Endothelial cell (in vitro differentiated cells): ENCODE data around the gene HDAC8. TPM values are rescaled to one million over a fixed set of nuclear protein-coding genes. Genes with fewer than 3 reads are reported as not detected.

Experiments
- DNase-seq: peaks from one replicate; pipeline ENCODE4 v3.0.0; 2021; ENCODE audit warnings: low spot score
- H3K27ac Mint-ChIP-seq: one replicate; pipeline ENCODE4 v1.8.0; 2021; ENCODE audit warnings: mixed read lengths, inconsistent platforms; ENCODE audit not compliant: unreplicated experiment
- H3K27me3 Mint-ChIP-seq: one replicate; pipeline ENCODE4 v1.8.0; 2021; ENCODE audit warnings: mild to moderate bottlenecking, moderate library complexity, mixed read lengths, inconsistent platforms; ENCODE audit not compliant: unreplicated experiment
- H3K36me3 Mint-ChIP-seq: one replicate; pipeline ENCODE4 v1.8.0; 2021; ENCODE audit warnings: mild to moderate bottlenecking, low read depth, mixed read lengths, inconsistent platforms; ENCODE audit not compliant: unreplicated experiment
- H3K4me1 Mint-ChIP-seq: one replicate; pipeline ENCODE4 v1.8.0; 2021; ENCODE audit warnings: mild to moderate bottlenecking, mixed read lengths, inconsistent platforms; ENCODE audit not compliant: unreplicated experiment
- H3K4me3 Mint-ChIP-seq: one replicate; pipeline ENCODE4 v1.8.0; 2021; ENCODE audit warnings: mild to moderate bottlenecking, mixed read lengths, inconsistent platforms; ENCODE audit not compliant: unreplicated experiment
- H3K9me3 Mint-ChIP-seq: one replicate; pipeline ENCODE4 v1.8.0; 2021; ENCODE audit warnings: mixed read lengths, inconsistent platforms; ENCODE audit not compliant: unreplicated experiment
- long read RNA-seq: library from polyadenylated mRNA; unstranded; transcript quantifications from one replicate; pipeline ENCODE4 v2.0.0, GENCODE V29; 2020; ENCODE audit not compliant: unreplicated experiment
- total RNA-seq: library from RNA; stranded (reverse); fragmentation: NEBNext Ultra II Directional; extraction: Animal tissue kit (Norgen Biotek cat#: 25700); gene quantifications from one replicate; pipeline ENCODE4 v1.2.1, GENCODE V29; 2021; ENCODE audit not compliant: unreplicated experiment
- TF ChIP-seq, protein P1 (sequence below): fragments of 200-600 bp; sonication (generic); IDR thresholded peaks from one replicate; pipeline ENCODE4 v1.5.0; 2021; ENCODE audit warnings: antibody characterized with exemption; ENCODE audit not compliant: unreplicated experiment

The HDAC8 gene
- total RNA-seq: 29.4 TPM
- long read RNA-seq, transcript HDAC8-207 (11 exons, 2,110 nt): major isoform, 7 of 13 reads
- long read RNA-seq, partial matches to known transcripts: 0 of 13 reads
- long read RNA-seq, other reads (novel, unspliced or antisense): 3 of 13 reads

DNA sequence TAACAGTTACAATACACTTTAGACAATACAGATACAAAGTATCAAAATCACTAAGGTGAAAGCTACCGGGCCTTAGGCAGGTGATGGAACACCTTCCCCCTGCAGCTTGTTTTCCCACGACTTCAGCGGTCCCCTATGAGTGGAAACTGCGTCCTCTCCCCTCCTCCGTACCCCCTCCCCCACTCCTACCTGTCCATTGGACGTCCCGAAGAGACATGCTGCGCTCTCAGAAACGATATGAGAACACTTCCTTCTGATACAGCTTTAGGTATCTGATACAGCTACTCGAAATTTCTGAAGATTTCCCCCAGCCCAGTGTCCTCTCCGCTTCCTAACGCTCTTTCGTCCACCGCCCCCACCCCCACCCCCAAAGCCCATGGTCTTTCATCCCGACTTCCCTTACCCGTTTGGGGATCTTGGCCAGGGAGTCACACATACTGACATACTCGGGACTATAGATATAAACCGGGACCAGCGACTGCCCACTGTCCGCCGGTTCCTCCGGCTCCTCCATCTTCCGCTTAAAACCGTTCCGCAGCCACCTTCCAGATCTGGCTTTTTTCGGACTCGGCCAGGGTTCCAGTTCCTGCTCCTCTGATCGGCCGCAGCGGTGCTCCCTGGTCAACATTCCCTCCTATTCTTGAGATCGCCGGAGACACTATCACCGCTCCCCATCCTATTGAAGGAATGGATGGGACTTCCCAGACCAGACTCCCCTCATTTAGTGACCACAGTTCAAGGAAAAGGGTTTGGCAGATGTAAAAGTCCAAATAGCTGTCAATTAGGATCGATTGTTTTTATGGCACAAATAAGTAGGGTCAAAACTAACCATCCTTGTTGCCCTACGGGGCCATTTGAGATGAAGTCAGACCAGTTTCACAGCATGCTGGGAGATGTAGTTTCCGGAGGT lies at the start of gene HDAC8:
Gene HDAC8, minus strand, starts transcription at position 596 of the 910 bp plus-strand sequence. Its CDS starts 82 bp downstream, at position 514.
- peaks cover 10% of the 10 kb centered on the region for H3K4me1 Mint-ChIP-seq
- peak; percentile 43 for DNase-seq
- H3K4me3 Mint-ChIP-seq: peak within 1 kb of the TSS; percentile 96

DNA sequence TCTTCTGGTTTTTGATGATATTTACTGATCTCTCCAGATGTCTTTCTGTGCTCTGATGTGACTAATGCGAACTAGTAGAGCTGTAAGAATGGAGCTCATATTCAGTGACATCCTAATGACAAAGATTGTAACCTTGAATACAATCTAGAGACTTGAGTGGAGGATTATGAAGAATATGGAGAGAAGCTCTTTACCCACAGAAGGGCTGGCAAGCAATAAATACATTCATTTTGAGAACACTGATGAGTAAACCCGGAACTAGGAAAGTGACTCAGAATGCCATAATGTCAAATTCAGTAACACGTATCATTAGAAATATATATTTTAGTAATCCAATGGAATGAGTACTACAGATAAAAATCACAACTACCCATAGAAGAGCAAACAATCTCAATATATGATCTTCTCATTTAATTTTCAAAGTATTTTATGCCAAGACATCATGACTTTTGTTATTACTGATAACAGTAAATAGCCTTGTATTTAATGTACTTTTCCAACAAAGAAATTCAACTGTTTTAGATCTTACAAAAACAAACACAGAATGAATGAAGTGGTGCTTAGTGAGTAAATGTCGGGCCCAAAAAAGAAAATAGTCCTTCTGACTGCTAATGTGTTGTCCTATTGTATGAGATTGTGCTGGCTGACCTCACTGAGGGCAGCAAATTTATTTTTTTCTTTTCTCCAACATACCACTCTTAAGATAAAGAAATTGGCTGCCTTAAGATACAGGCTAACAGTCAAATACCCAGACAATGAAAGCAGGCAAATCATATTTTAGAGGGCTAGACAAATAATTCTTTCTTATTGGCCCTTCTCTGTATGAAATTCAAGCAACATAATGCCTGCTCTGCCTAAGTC lies 49.2 kb upstream of the HDAC8 start:
- Mint-ChIP-seq H3K4me1 (no peaks in the 10 kb centered on the region), H3K27me3 (no peaks in the 10 kb centered on the region), H3K9me3 (no peaks in the 10 kb centered on the region), H3K4me3 (no peak overlapping the region), H3K36me3 (no peaks in the 10 kb centered on the region), H3K27ac (no peak overlapping the region)
- TF ChIP-seq, protein P1, sequence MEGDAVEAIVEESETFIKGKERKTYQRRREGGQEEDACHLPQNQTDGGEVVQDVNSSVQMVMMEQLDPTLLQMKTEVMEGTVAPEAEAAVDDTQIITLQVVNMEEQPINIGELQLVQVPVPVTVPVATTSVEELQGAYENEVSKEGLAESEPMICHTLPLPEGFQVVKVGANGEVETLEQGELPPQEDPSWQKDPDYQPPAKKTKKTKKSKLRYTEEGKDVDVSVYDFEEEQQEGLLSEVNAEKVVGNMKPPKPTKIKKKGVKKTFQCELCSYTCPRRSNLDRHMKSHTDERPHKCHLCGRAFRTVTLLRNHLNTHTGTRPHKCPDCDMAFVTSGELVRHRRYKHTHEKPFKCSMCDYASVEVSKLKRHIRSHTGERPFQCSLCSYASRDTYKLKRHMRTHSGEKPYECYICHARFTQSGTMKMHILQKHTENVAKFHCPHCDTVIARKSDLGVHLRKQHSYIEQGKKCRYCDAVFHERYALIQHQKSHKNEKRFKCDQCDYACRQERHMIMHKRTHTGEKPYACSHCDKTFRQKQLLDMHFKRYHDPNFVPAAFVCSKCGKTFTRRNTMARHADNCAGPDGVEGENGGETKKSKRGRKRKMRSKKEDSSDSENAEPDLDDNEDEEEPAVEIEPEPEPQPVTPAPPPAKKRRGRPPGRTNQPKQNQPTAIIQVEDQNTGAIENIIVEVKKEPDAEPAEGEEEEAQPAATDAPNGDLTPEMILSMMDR: no peak
- no peak for DNase-seq

More for the DNA sequence above, at the start of gene HDAC8:
- Mint-ChIP-seq H3K36me3 (peaks cover 6% of the 10 kb centered on the region), H3K9me3 (no peaks in the 10 kb centered on the region), H3K27me3 (peaks cover 2% of the 10 kb centered on the region), H3K27ac (peak within 1 kb of the TSS; percentile 84)
- TF ChIP-seq, protein P1: no peak

DNA sequence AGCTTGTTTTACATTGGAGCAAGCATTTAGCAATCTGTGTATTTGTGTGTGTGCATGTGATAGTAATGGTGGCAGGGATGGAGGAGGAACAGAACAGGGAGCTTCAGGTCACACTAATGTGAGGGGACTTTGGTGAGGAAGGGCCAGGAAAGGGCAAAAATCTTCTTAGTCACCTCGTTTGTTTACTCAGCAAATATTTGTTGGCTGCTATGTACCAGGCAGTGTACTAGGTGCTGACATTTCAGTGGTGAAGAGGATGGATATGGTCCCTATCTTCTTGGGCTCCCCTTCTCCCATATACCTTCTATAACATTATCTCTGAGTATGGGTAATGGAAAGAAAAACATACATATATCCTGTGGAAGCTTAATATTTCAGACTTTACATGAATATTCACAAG lies 48.5 kb upstream of the HDAC8 start:
- DNase-seq: no peak
- Mint-ChIP-seq H3K36me3 (no peaks in the 10 kb centered on the region), H3K4me3 (no peak overlapping the region), H3K9me3 (no peaks in the 10 kb centered on the region), H3K27me3 (no peaks in the 10 kb centered on the region), H3K4me1 (no peaks in the 10 kb centered on the region), H3K27ac (no peak overlapping the region)
- TF ChIP-seq, protein P1: no peak

DNA sequence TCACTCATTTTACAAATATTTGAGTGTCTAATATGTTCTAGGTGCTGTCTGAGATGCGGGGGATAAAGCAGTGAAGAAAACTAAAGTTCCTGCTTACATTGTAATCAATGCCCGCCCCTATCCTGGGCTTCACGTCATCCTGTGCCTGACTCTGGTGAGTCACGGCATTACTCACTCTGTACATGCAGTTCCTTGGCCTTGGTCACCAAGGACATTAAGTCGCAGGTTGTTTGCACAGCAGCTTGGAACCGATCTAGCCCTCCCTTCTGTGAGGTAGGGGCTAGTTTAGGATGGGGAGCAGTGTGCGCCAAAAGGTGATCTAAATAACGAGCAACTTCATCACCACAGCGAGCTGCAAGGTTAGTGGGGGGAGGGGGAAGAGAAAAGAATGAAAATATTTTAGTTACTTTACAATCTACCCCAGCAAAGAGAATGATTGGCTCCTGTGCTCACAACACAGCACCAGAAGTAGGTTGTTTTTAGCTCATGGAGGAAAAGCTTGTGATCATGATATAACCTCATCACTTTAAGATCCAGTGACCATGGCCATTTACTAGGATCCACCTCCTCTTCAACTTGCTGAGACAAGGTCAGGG lies 48.0 kb upstream of the HDAC8 start:
- Mint-ChIP-seq H3K4me3 (no peak overlapping the region), H3K27ac (no peak overlapping the region), H3K4me1 (no peaks in the 10 kb centered on the region), H3K27me3 (no peaks in the 10 kb centered on the region), H3K36me3 (no peaks in the 10 kb centered on the region), H3K9me3 (no peaks in the 10 kb centered on the region)
- TF ChIP-seq, protein P1: no peak
- DNase-seq: no peak
